ENCODE results near the gene RECK.
"Not testable (repeated sequence)": the region's sequence is repeated elsewhere in the genome, so short reads cannot be mapped to it uniquely, and the experiment has no call there.

Gene RECK

DNA sequence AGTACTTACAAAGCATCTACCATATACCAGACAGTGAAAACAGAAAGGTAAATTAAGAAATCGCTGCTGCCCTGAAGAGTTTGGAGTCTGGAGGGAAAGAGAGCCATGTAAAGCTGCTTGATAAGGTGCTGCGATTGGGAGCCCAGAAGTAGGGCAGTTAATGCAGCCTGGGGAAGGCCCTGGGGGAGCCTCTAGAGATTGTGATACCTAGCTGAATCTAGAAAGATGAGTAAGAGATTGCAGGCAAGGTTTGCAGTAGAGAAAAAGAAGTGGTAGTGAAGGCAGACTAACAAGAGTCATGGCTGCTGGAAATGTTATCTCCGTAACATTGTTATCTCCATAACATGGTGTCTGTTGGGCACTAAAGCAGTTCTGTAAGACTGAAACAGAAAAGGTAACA is 75.8 kb downstream of the RECK start:
- no peak for DNase-seq (ENCODE audit: low read depth)

DNA sequence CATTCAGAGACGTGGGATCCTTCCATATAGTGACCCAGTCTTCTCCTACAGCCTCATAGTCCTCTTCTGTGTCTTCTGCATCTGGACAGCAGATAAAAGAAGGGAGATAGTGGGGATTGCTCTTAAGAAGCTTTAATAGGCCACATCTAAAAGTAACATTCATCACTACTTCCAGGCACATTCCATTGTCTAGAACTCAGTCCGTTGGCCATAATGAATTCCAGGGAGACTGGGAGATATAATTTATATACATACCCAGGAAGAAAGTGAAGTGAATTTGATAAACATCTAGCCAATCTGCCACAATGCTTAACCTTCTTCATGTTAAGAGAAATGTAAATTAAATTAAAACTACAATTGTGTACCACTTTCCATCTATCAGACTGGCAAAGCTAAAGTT is 77.3 kb downstream of the RECK start:
- DNase-seq (ENCODE audit: low read depth), result no peak

DNA sequence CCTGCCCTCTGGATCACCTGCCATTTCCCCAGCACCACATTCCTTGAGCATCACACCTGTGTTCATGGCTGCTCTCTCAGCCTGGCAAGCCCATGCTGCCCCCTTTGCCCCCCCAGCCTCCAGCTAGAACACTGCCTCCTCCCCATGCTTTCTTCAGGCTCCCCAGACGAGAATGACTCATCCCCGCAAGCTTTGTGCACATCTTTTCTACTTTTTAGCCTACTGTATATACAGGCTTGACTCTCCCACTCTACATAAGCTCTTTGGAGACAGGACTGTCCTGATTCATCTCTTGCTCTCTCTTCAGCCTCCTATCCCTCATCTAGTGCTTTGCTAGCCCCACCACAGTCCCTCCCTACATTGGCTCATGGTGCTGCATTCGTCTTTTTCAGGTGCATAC is 79.9 kb downstream of the RECK start:
- DNase-seq (ENCODE audit: low read depth), result no peak

DNA sequence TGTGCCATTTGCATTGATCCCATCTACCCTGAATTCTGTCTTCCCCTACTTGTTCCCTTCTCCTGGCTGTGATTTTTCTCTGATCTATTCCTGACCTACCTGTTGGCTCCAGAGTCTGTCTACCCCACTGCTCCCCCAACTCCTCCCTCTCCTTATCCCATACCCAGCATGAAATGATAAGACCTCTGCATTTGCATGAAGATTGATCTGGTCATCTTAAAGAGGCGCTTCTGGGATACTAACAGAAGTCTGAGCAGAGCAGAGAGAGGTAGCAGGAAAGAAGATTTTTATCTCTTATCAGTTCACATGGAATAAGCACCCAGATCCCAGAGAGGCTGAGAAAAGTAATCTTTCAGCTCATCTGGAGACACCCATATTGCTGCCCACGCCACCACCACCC is 81.5 kb downstream of the RECK start:
- no peak for DNase-seq (ENCODE audit: low read depth)

DNA sequence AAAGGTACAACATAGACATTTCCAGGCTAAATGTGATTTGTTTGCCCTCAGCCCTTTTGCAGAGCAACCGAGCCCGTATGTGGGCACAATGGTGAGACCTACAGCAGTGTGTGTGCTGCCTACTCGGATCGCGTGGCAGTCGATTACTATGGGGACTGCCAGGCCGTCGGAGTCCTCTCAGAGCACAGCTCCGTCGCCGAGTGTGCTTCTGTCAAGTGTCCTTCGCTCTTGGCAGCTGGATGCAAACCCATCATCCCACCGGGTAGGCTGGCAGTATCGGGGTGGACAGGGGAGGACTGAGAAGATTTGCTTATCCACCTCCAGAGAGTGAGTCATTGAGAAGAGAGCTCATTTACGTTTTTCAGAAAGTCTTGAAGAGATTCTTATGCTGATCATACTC is 82.0 kb downstream of the RECK start:
- DNase-seq (ENCODE audit: low read depth), result no peak

DNA sequence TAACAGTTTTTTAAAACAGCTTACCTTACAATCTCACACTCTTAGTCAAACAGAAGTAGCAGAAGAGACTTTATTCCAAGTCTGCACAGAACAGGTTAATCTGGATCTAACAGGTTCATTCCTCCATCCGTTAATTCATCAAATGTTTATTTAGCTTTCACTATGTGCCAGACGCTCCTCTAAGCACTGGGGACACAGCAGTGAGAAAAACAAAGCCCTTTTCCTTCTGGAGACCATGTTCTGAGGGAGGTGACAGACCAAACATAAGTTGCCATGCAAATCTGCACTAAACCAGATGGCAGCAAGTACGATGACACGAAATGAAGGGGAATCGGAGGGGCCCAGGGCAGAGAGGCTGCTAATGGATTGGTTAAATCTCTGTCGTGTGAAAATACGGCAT is 82.8 kb downstream of the RECK start:
- no peak for DNase-seq (ENCODE audit: low read depth)

DNA sequence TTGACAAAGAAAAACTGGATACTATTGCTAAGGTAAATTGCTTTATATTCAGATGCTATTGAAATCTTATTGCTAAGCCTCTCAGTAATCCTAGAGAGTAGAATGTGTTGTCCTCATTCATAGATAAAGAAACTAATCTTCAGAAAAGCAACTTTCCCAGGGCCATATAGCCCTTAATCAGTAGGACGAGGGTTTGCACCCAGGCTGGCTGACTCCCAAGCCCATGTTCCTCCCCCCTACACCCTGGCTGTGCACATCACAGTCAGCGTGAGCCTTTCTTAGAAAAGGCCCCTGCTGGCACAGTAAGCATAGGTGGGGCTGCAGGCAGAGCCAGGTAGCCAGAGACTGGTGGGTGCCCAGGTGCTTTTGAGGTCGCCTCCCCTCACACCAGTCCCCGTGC is 84.0 kb downstream of the RECK start:
- DNase-seq (ENCODE audit: low read depth), result no peak

DNA sequence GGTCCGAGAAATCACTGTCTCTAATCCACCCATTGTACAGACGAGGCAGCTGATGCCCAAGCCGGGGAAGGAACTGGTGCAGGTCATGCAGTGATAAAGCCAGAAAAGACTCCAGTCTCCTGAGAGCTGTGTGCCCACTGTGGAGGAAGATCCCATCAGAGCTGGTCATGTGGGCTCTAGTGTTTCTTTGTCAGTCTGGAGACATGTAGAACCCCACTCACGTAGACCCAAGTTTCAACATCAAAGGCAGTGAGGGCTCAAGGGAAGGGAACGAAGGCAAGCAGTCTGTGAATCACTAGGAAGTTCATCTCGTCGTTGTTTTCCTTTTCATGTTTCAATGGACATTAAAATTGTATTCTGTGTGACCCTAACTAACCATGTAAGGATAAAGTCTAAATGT is 85.3 kb downstream of the RECK start:
- no peak for DNase-seq (ENCODE audit: low read depth)

DNA sequence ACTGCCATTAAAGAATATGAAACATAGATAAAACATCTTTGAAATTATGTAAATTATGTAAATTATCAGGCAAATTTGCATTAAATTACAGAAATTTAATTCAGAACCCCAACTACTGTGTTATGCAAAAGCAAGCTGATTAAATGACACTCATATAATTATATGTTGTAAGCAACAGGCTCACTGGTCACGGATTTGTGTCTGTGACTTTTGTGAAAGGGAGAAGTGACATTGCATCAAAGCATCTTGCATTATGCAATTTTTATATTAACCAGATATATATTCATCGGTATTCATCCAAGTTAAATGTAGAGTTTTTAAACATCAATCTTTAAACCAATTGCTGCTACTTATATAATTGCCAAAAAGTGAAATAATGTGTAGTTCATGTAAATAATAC is 86.8 kb downstream of the RECK start:
- no peak for DNase-seq (ENCODE audit: low read depth)

DNA sequence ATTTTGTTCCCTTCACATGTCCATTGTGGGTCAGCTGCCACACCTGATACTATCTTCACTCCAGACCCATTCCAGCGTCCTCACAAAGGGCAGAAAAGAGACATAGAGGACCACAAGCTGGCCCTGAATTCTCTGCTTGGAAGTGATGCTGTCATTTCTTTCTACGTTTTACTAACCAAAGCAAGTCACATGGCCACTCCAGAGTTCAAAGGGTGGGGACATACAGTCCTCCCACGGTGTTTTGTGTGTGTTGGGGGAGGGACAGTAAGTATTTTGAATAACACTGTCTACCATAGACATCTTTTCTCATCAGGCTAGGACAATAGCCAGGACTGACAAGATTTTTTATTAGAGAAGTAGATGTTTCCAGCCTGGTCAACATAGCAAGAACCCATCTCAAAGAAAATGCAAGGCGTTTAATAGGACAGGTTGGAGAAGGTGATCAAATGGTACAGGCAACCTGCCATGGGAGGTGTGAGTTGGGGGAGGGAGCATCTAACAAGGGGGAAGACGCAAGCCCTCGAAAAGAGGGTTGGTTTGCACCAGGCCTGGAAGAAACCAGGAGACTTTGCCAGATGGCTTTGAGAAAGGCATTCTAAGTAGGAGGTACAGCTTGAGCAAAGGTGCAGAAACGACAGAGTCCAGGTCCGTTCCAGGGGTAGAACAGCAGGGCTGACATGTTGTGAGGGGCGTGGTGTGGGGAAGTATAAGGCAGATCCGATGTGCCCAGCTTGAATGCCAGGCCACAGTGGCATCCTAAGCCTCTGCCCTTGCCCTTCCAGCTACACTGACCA is 88.5 kb downstream of the RECK start:
- DNase-seq (ENCODE audit: low read depth), result no peak

DNA sequence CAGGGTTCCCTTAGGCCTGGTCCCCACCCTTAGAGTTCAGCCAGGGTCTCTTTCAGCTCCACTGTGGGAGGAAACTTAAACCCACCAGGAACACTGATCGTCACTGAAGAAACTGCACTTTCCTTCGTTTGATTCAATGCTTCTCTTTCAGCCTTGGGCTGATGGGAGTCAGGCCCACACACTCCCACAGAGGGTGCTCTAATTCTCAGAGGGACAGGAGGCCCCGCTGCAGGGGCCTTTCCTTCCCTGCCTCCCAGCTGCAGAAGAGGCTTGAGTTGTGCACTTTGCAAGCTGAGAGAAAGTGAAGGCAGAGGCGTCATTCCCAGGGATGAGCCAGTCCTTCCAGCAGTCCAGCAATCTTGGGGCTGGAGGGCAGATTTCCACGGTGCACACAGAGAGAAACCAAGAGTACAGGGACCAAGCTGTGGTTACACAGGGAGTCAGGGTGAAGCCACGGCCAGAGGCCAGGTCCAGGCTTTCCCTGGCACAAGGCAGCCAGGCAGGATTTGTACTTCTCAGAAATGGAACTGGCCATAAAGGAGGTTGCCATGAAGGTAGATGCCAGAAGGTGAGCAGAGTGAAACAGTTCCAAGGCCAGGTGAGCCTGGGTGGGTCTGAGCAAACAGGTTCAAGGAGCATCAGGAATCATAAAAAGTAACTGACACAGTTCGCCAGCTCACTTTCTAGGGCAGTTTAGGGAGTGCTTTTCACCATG is 89.5 kb downstream of the RECK start:
- DNase-seq (ENCODE audit: low read depth), result no peak

DNA sequence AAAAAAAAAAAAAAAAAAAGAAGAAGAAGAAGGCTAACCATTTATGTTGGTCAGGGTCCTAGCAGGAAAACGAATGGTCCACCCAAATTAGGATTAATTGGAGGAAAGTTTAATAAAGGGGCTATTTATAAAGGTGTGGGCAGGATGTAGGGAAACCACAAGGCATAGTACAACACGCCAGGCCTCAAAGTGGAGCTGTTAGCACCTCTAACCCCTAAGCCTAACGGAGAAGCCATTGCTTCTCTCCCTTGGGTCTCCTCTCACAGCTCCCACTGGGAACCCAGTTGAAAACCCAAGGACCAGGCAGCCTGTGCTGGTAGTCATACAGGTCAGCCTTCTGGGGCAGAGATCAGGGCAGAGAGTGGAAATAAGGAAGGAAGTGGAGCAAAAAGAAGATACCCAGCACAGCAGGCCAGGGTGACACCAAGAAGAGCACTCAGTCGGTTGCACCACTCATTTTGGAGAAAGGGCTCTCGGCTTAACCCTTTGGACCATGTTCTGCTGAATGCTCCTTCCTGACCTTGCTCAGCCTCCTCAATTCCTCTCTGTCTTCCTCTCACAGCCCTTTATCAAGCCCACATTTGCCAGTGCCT is 91.0 kb downstream of the RECK start:
- no peak for DNase-seq (ENCODE audit: low read depth)

DNA sequence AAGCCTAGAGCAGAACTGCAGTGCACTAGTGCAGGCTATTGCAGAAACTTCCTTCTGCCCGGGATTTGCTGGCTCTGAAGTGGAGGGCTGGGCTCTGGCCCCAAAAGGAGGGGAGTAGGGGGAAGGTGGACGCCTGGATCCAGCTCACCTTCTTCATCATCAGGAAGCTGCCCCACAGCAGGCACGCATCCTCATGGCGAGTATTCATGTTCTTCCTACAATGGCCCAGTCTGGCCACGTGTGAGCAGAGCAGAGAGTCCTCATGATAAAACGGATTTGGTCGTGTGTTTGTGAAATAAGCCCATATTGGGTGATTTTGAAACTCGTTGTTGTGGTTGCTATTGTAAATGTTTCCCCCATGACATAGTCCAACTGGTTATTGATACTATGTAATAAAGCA is 91.6 kb downstream of the RECK start:
- DNase-seq (ENCODE audit: low read depth), result no peak

DNA sequence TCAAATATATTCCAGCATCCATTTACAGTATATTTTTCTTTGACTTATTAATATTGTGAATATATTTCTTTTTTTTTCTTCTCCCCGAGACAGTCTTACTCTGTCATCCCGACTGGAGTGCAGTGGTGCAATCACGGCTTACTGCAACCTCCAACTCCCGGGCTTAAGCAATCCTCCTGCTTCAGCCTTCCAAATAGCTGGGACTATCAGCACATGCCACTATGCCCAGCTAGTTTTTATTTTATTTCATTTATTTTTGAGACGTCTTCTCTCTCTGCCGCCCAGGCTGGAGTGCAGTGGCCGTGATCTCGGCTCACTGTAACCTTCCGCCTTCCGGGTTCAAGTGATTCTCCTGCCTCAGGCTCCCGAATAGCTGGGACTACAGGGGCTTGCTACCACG is 92.4 kb downstream of the RECK start:
- DNase-seq (ENCODE audit: low read depth), result no peak

DNA sequence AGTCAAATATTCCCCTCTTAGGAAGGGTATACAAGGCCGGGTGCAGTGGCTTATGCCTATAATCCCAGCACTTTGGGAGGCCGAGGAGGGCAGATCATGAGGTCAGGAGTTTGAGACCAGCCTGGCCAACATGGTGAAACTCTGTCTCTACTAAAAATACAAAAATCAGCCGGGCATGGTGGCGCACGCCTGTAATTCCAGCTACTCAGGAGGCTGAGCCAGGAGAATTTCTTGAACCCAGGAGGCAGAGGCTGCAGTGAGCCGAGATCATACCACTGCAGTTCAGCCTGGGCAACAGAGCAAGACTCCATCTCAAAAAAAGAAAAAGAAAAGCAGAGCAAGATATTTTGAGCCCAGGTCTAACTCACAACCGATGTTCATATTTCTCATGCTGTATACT is 95.0 kb downstream of the RECK start:
- DNase-seq (ENCODE audit: low read depth), result not testable (repeated sequence)

DNA sequence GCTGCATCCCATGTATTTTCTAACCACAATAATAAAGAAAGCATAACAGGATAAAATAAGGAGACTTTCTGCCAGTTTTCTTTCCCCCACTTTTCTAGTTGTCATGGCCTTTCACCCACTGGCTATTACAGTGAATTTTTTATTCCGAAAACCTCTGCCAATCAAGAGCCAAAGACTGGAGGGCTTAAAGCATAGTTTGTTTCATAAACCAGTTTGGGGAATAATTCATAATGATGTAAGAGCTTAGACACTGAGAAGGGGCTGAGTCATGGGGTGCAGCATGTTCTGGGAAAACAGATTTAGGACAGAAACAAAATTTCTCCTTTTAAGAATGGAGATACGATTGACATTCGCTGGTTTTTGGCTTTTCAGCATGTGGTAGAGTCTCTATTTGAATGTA is 95.4 kb downstream of the RECK start:
- peak; percentile 47 for DNase-seq (ENCODE audit: low read depth)

DNA sequence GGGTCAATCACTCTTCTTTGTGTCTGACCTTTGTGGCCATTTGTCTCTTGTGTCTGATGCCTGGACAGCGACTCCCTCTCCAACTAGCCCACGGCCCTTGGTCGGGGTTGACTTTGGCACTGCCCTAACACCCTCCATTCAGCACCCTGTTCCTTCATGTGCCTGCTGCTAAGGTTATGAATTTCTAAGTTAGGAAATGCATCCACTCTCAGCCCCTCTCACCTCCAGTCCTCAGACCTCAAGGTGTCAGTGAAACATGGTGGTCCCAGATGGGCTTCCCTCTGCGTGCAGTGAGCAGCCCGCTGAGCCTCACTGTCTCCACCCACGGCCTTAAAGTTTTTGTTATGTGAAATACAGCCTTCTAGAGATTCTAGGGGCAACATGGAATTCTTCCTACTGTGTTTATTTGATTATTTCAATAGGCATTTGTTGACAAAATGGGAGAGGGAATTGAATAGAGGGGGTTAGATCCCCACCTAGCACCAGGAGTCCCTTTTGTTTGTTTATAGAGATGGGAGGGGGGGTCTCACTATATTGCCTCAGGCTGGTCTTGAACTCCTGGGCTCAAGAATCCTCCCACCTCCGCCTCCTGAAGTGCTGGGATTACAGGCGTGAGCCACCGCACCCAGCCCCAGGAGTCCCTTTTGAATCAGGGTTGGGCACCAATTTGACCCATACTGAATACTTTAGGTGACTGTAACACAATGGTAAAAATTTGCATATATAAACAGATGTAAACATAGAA is 98.2 kb downstream of the RECK start:
- no peak for DNase-seq (ENCODE audit: low read depth)

DNA sequence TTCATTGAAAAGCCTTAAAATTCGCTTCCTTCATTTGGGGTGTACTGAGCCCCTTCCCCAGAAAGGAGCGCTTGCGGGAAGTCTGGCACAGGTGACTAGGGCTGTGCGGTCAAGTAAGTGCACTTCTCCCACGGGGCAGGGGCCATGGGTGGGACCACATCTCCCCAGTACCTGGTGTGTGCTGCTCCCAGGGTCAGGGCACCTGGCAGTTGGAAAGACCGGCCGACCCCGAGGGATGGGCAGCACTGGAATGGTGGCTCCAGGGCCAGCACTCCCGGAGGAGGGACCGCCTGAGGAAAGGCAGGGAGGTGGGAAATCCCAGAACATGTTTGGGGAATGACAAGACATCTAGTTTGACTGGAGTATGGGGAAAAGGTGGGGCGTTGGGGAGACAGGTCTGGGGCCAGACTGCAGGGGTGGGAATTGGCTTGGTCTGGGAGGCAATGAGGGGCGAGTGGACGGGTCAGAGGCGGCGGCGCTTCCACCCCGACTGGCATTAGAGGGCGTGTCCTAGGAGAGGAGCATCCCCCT is 99.1 kb downstream of the RECK start:
- DNase-seq (ENCODE audit: low read depth), result no peak

DNA sequence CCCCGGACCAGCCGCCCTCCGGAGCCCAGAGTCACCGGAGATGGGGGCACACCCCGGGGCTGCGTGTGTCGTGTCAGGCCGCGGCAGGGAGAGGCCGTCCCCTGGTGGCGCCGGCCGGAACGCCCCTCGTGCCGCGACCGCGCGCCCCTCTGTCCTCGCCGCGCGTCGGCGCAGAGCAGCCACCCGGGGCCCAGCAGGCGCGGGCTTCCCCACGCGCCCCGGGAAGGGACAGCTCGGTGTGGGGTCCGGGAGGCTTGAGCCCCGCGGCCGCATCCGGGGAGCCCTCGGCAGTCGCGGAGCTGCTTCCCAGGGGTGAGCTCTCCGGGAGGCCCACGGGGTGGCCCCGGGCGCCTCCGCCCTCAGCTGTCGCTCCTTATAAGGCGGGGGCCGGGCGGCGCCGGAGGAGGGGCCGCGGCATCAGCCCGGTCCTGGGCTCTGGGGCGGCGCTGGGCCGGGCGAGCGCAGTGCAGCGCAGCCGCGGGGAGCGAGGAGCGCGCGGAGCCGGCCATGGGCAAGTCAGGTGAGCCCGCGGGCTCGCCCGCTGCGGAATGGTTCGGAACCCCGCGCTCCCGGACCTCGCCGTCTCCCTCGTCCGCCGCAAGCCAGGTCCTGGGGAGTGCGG is 99.7 kb downstream of the RECK start, which contains the start of gene GLIPR2:
Gene GLIPR2, plus strand, starts transcription at position 462 of the 622 bp plus-strand sequence. Its CDS starts 46 bp downstream, at position 508.
- DNase-seq (ENCODE audit: low read depth), result no peak

DNA sequence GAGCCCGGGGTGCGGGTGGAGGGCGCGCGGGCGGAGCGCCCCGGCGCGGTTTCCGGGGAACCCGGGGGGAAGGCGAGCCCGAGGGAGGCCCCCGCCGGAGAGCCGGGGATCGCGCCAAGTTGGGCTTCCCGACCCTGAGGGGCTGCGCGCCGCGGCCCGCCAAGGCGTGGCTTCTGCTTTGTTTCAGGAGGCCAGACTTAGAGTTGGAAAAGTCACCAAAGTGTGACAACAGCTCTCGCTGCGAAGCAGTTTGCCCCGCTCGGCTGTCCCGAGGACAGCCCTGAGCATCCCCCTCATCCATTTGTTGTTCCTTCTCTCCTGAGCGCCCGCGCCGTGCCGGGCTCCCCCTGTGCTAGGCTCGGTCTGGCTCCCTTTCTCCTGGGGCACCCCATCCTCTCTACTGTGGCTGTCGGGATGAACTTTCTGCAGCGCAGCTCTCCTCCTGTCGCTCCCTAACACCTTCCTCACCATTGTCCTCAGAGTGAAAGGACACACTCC is 100.2 kb downstream of the RECK start:
- no peak for DNase-seq (ENCODE audit: low read depth)

DNA sequence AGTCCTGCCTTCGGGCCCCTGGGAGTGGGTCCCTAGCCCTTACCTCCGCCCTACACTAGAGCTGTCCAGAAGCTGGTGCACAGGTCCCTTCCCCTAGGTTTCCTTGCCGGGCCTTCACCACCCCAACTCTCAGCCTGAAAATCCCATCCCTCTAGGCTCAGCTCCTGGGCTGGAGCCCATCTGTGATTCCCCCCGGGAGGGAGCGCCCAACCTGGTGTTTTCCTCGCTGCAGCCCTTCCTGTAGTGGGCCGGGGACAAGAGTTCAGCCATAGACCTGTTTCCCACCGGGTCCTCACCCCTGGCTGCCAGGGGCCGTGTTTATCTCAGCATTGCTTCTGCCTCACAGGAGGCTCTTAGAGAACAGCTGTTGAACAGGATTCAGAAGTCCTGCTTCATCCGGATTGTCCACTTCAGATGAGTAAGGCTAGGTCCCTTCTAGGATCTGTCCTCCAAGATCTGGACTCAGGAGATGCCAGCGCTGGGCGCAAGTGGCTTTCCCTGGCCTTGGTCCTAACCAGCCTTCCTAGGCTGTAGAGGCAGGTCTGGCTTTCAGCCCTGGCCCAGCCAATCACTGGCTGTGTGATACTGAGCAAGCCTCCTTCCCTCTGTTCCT is 100.8 kb downstream of the RECK start:
- DNase-seq (ENCODE audit: low read depth), result no peak

All from stromal cell of bone marrow (primary cell).